GM10847 (cell line): ENCODE measurements around the gene WNT7A.

ENCODE experiments used
- POLR2A ChIP-seq: IDR thresholded peaks from 2 replicates; pipeline ENCODE4 v1.6.1; 2011; ENCODE audit not compliant: insufficient read length; ENCODE audit errors: extremely low read depth

Gene WNT7A

GRCh38 chr3:13812034-13812471 is 67.8 kb downstream of the WNT7A start:
- no peak for TF ChIP-seq POLR2A

GRCh38 chr3:13811614-13812013 is 68.3 kb downstream of the WNT7A start:
- no peak for TF ChIP-seq POLR2A

GRCh38 chr3:13808550-13808949 is 71.3 kb downstream of the WNT7A start:
- TF ChIP-seq POLR2A, result no peak

- TF ChIP-seq POLR2A, result no peak
Measured at GRCh38 chr3:13801361-13802204, 78.3 kb downstream of the WNT7A start.

GRCh38 chr3:13800064-13800463 is 79.8 kb downstream of the WNT7A start:
- TF ChIP-seq POLR2A, result no peak

GRCh38 chr3:13798401-13798800 is 81.5 kb downstream of the WNT7A start:
- no peak for TF ChIP-seq POLR2A

- TF ChIP-seq POLR2A, result no peak
Measured at GRCh38 chr3:13796701-13797460, 83.0 kb downstream of the WNT7A start.

- no peak for TF ChIP-seq POLR2A
Measured at GRCh38 chr3:13795816-13796215, 84.1 kb downstream of the WNT7A start.

- TF ChIP-seq POLR2A, result no peak
Measured at GRCh38 chr3:13794322-13794721, 85.5 kb downstream of the WNT7A start.

GRCh38 chr3:13793451-13793850 is 86.4 kb downstream of the WNT7A start:
- TF ChIP-seq POLR2A, result no peak

- TF ChIP-seq POLR2A, result no peak
Measured at GRCh38 chr3:13792512-13793371, 87.1 kb downstream of the WNT7A start.

- TF ChIP-seq POLR2A, result no peak
Measured at GRCh38 chr3:13792051-13792490, 87.8 kb downstream of the WNT7A start.

GRCh38 chr3:13791198-13792050 is 88.4 kb downstream of the WNT7A start:
- no peak for TF ChIP-seq POLR2A
